ENCODE measurements around the gene FERMT3.
"Not testable (repeated sequence)": the region's sequence is repeated elsewhere in the genome, so short reads cannot be mapped to it uniquely, and the experiment has no call there.

FERMT3 gene

GRCh38 chr11:64243236-64243854 is 36.8 kb downstream of the FERMT3 start:
- DNase-seq, result no peak
- intact Hi-C loops (cut with DNase I), result no loop called here

DNA sequence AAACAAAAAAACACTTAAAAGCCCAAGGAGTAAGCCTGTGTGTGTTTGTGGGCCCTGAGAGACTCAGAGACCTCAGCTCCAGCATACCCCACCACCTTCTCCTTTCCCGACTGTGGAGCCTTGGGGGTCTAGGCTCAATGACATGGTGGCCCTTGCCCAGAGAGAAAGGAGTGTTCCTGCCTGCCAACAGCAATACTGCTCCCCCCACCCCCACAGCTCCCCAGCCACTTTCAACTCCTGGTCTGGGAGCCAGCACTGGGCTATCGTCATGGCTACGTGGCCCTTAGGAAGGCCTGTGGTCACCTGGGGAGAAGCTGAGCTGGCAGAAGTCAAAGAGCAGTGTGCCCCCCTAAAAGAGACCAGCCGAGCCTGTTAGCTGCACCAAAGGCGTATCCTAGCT is 37.6 kb downstream of the FERMT3 start:
- no peak for DNase-seq
- intact Hi-C loops (cut with DNase I), result no loop called here

- intact Hi-C loops (cut with DNase I), result no loop called here
- DNase-seq, result no peak
Observed at GRCh38 chr11:64244966-64245365, 38.4 kb downstream of the FERMT3 start.

- intact Hi-C loops (cut with DNase I), result no loop called here
- DNase-seq, result peak in 25 of 42 donors; percentile 38 to 84 (median 62)
Observed at GRCh38 chr11:64245401-64245796, 38.9 kb downstream of the FERMT3 start.

DNA sequence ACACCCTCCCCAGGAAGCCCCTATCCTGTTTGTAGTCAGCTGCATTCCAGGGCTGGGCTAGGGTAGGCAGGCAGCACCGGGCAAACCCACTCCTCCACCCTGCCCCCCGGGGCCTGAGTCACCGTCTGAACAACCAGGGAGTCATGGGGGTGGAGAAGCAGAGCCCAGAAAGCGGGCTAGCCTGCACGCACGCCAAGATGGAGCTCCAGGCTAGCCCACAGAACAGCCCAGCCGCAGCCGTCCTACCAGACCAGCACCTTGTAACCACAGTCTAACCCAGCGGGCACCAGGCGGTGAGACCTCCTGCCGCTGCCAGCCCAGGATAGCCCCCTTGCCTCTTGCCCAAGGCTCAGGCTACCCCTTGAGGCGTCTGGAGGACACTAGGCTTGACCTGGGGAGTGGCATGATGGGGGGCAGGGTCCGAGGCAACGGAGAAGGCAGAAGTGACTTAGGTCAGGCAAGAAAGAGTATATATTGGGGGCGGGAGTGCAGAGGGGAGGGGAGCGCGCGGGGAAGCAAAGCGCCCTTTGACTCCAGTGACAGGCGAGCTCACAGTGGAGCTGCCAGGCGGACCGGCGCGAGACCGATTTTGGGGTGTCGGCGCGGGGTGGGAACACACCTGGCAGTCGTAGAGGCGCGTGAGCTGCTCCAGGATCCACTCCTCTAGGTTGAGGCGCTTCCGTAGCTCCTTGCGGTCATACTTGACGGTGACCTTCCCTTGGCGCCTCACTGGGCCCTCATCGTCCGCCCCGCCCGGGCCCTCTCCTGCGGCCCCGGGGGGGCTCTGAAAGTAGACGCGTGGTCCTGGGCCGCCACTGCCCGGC is 39.5 kb downstream of the FERMT3 start:
- intact Hi-C loops (cut with DNase I), result no loop called here
- peak in 18 of 42 donors; percentile 28 to 79 (median 58) for DNase-seq

GRCh38 chr11:64246621-64246870 is 40.0 kb downstream of the FERMT3 start:
- DNase-seq; intact Hi-C loops (cut with DNase I): not testable (repeated sequence)

DNA sequence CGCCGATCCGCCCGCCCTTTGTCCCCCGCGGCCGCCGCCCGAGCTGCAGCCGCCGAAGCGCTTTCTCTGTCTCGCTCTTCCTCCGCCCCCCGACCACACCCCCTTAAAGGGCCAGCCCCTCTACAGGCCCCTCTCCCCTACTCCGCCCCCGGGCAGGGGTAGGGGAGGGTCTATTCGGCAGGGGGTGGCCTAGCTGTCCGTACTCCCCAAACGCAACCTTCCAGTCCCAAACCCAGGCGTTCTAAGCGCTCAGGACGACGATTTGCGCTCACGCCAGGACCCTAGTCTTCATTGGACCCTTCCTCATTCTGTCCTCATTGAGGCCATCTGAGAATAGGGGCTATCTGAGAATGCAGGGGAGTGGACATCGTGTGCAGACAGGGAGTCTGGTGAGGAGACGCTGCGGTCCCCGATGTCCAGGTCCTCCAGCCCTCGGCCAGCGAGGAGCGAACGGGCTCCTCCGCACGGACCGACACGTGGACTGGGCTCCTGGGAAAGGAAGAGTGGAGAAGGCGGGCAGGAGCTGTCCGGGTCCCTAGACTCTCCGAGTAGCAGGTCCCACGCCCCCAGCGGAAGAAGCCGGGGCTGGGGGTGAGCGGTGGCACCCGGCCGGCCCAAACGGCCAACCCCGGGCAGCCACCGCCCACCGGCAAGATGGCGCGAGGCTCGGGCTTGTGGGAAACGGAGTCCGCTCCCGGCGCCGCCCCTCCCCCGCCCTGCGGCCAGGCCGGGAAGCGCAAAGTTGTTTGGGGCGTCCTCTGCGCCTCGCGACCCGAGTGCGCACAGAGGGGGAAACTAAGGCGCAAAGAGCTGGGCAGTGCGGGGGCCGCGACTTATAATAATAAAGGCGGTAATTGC is 40.6 kb downstream of the FERMT3 start, which contains the start of gene PPP1R14B:
Gene PPP1R14B (minus strand): TSS at position 73 of the 858 bp plus-strand sequence. CDS start 270 bp downstream, outside the sequence.
- intact Hi-C loops (cut with DNase I), result no loop called here
- peak; percentile 52 to 94 (median 88) for DNase-seq

DNA sequence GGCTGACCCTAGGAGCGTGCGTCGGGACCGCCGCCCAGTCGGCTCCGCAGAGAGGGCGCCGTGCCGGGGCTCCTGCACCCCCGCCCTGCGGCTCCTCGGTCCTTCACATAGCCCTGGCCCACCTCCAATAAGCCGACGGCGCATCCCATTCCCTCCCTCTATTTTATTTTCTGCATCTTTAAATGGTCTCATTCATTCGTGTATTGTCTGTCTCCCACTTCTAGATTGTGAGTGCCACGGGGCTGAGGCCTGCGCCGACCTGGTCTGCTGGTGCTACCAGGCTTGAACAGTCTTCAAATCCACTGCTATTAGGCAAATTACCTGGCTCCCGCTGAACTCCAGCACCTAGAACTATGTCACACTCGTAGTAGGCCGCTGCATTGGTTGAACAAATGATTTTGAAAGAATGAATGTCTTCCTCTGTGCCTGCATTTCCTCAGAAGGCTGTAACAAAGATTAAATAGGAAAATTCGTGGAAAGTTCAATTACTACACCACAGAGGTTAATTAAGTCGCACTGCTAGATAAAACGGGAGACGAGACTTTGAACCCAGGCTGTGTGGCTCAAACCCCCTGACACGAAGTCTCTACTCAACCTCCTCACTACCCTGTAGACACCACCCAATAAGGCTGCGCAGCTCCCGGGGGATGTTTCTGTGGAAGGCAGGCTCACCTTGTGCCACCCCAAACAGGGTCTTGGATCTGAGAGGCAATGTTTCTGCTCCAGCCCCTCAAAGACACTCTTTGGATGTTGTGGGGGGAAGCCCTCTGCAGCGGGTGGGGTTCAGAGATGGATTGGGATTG is 41.4 kb downstream of the FERMT3 start:
- intact Hi-C loops (cut with DNase I), result no loop called here

DNA sequence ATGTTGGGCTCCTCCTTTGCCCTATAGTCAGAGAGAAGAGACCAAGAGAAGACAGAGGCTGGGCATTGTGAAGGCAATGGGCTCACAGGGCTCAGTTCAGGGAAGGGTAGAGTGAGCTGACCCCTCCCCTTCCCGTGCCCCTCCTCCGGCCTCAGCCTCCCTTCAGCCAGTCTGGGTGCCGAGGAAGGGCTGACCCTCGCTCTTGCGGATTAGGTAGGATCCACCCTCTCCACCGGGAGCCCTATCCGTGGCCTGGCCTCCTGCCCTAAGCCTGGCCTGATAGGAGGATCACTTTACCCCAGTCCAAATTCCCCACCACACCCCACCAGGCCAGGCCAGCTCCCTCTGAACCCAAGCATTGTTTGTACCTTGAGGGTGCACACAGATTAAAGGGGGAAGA is 42.1 kb downstream of the FERMT3 start:
- intact Hi-C loops (cut with DNase I), result no loop called here
- DNase-seq, result no peak

More for the DNA sequence above, 41.4 kb downstream of the FERMT3 start:
- DNase-seq, result no peak

GRCh38 chr11:64249038-64249437 is 42.5 kb downstream of the FERMT3 start:
- intact Hi-C loops (cut with DNase I), result no loop called here

GRCh38 chr11:64249563-64250414 is 43.3 kb downstream of the FERMT3 start:
- DNase-seq, result no peak

More at GRCh38 chr11:64249038-64249437, 42.5 kb downstream of the FERMT3 start:
- DNase-seq, result no peak

DNA sequence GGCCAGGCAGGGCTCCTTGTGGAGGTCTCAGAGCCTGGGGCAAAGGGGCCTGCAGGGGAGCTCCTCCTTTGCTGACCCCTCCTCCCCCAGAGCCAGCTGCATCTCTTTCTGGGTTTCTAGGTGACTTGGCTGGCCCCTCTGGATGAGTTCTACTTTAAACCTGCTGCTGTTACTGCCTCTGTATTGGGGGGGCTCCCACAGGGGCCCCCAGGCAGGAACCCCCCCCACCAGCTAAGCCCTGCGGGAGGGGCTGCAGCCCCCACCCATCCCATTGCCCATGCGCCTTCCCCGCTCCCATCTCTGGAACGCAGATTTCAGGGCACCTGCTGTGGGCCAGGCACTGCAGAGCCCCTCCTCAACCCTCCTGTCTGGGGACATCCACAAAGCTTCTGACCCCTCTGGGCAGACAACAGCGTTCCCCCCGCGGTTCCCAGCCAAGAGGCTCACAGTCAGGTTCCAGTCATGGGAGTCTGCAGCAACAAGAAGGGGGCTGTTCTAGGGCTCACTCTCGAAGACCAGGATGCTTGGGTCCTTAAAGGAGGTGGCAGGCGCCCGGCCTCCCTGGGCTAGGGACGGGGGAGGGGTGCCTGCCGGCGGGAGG is 44.0 kb downstream of the FERMT3 start:
- no peak for DNase-seq
- intact Hi-C loops (cut with DNase I), result no loop called here

More at GRCh38 chr11:64249563-64250414, 43.3 kb downstream of the FERMT3 start:
- intact Hi-C loops (cut with DNase I), result no loop called here

GRCh38 chr11:64251016-64251752 is 44.7 kb downstream of the FERMT3 start, which contains the start of gene PLCB3:
PLCB3 (plus strand) TSS chr11:64251530; CDS start chr11:64251650, 120 bp downstream.
- peak in 28 of 42 donors; percentile 49 to 83 (median 66) for DNase-seq
- intact Hi-C loops (cut with DNase I), result no loop called here

- DNase-seq, result no peak
- intact Hi-C loops (cut with DNase I), result no loop called here
Observed at GRCh38 chr11:64251753-64252002, 45.2 kb downstream of the FERMT3 start.

DNA sequence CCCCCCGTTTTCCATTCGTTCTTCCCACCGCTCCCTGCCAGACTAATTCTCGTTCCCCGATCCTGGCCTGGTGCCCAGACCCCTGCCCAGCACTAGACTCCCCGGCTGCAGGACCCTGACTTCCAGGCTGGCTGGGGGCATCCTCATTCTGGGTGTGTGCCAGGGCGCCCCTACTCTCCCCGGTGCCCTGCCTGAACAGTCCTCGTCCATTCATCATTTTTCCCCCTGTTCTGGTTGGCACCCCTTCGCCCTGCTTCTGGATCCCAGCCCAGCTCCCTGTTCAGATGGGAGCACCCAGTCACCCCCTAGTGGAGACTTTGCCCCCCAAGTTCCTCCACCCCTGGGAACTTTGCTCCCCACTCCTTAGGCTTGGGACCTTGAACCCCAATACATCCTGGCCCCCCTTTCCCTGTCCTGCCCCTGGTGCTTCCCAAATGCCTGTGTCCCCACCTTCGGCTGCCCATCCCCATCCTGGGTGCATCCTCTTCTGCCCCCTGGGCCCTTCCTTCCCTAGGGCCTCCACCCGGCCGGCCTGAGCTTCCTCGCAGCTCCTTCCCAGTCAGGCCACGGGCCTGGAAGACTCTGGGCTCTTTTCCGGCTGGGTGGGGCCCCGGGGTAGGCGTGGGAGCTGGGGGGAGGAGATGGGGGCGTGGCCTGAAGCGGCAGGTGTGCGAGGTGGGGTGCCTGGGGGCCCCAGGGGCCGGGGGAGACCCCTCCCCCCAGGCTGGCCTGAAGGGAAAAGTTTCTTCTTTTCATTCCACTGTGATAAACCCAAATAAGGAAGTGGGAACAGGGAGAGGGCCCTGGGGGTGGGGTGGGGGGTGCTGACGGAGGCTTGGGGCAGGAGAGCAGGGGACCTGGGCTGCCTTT is 45.7 kb downstream of the FERMT3 start:
- intact Hi-C loops (cut with DNase I), result no loop called here
- peak in 1 of 42 donors; percentile 39 for DNase-seq

- DNase-seq, result no peak
- intact Hi-C loops (cut with DNase I), result no loop called here
Observed at GRCh38 chr11:64253043-64253442, 46.5 kb downstream of the FERMT3 start.

All from head of caudate nucleus (tissue), 42 donors.